OCI-LY3 (cell line): ENCODE results near the gene RAB25.

ENCODE experiments used
- CTCF ChIP-seq: fragments of 200-600, 300-600 bp; sonication (generic); IDR thresholded peaks from 2 replicates; pipeline ENCODE4 v1.5.1; 2014; ENCODE audit warnings: antibody characterized with exemption, low read length, low read depth
- EZH2phosphoT487 ChIP-seq: fragments of 200-600 bp; shearing (Covaris generic); IDR thresholded peaks from 2 replicates; pipeline ENCODE4 v1.6.1; 2018; ENCODE audit warnings: antibody characterized with exemption, mixed run types, low read depth

DNA sequence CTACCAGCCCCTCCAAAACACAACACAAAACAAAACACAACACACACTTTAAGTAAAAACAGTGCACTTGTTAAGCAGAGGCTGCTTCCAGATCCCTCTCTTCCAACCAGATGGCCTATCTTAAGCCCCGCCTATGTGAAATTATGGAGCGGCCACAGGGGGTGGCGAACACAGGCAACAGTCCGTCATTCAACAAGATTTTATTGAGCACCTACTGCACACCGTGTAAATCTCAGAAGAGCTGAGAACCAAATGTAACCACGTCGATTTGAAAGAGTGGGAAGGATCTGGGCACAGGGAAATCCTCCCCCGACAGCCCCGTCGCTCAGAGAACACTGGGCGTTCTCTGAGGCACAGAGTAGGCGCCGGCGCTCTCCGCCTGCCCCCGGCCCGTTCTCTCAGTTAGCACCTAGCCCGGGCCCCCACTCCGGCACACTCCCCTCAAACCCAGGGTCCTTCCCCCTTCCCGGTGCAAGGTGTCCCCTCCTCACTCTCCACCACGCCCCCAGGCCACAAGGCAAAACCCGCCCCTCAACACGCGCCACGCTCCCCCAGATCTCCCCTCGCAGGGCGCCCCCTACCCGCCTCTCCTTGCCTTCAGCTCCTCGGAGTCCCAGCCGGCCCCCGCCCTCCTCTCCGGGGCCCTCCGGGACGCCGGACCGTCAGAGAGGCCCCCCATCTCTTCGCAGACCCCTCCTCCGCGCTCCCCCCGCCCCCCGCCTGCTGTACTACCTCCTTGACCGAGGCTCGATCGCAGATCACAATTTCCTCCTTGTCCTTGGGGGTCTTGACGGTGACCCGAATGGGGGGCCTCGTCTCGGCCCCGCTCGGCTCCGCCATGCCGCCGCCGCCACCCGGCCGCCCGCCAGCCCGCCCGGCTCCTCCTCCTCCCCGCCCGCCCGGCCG is 7.8 kb upstream of the RAB25 start:
- TF ChIP-seq CTCF (peak; percentile 49), EZH2phosphoT487 (no peak)
